ENCODE measurements around the gene PGPEP1.

PGPEP1 gene

DNA sequence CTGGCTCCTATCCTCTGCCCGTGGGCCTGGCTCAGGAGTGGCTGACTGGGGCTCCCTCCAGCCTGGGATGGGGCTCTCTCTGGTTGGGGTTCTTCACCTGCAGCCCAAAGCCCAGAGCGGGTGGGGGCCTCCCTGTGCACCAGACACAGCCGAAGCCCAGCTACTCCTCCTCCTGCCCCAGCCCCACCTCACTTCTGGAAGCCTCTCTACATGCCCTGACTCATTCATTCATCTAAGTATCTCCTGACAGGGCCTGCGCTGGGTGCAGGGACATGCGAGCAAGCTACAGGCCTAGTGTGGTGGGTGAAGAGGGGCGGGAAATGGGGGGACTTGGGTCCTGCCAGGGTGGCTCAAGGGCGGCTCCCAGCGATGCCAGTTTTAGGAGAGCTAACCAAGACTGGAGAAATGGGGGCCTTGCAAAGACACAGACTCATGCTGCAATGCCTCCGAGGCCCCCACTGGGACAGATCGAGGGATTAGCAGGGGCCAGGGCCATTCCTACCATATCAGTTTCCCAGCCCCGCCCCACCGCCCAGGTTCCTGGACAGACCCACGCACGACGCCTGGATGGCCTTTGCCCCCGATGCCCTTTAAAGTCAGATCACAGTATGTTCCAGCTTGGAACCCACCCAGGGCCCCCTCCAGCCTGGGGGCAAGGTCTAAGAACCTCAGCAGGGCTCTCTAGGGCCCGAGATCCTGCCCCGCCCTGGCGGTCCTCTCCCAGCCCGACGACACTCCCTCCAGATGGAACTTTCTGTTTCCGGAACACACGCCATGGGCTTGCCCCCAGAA is 30.1 kb upstream of the PGPEP1 start:
- peaks cover 19% of the 10 kb centered on the region for H3K36me3 Mint-ChIP-seq (ENCODE audit: low read depth)
- peaks cover 8% of the 10 kb centered on the region for H3K4me1 Mint-ChIP-seq
- no peaks in the 10 kb centered on the region for H3K9me3 Mint-ChIP-seq
- no peak overlapping the region for H3K27ac Mint-ChIP-seq
- no peaks in the 10 kb centered on the region for H3K27me3 Mint-ChIP-seq (ENCODE audit: low read depth)
- TF ChIP-seq, protein P1, sequence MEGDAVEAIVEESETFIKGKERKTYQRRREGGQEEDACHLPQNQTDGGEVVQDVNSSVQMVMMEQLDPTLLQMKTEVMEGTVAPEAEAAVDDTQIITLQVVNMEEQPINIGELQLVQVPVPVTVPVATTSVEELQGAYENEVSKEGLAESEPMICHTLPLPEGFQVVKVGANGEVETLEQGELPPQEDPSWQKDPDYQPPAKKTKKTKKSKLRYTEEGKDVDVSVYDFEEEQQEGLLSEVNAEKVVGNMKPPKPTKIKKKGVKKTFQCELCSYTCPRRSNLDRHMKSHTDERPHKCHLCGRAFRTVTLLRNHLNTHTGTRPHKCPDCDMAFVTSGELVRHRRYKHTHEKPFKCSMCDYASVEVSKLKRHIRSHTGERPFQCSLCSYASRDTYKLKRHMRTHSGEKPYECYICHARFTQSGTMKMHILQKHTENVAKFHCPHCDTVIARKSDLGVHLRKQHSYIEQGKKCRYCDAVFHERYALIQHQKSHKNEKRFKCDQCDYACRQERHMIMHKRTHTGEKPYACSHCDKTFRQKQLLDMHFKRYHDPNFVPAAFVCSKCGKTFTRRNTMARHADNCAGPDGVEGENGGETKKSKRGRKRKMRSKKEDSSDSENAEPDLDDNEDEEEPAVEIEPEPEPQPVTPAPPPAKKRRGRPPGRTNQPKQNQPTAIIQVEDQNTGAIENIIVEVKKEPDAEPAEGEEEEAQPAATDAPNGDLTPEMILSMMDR (IDR thresholded peaks at IDR 0.05; ENCODE audit: unreplicated experiment in 3 of 3) = no peak
- H3K4me3 Mint-ChIP-seq = no peak overlapping the region

DNA sequence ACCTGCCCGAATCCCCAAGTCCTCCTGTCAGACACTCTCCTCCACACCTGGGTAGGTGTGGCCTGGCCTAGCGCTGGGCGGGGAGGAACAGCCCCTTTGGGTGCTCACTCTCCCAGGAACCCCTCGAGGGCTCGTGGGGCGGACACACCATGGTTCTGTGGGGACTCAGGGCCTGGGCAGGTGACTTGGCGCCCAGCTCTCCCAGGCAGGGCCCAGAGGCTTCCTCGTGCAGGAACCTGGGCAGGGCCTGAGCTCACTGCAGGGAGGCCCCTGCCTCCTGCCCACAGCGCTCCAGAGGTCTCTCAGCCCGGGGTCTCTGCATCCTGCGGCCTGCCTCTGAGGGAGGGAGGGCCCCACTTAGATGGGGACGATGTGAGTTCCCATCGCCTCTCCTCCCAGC is 29.4 kb upstream of the PGPEP1 start:
- peaks cover 8% of the 10 kb centered on the region for H3K4me1 Mint-ChIP-seq
- H3K27me3 Mint-ChIP-seq (ENCODE audit: low read depth) = no peaks in the 10 kb centered on the region
- no peaks in the 10 kb centered on the region for H3K9me3 Mint-ChIP-seq
- peaks cover 23% of the 10 kb centered on the region for H3K36me3 Mint-ChIP-seq (ENCODE audit: low read depth)
- no peak overlapping the region for H3K27ac Mint-ChIP-seq
- no peak overlapping the region for H3K4me3 Mint-ChIP-seq
- TF ChIP-seq, protein P1 (IDR thresholded peaks at IDR 0.05; ENCODE audit: unreplicated experiment in 3 of 3) = no peak

DNA sequence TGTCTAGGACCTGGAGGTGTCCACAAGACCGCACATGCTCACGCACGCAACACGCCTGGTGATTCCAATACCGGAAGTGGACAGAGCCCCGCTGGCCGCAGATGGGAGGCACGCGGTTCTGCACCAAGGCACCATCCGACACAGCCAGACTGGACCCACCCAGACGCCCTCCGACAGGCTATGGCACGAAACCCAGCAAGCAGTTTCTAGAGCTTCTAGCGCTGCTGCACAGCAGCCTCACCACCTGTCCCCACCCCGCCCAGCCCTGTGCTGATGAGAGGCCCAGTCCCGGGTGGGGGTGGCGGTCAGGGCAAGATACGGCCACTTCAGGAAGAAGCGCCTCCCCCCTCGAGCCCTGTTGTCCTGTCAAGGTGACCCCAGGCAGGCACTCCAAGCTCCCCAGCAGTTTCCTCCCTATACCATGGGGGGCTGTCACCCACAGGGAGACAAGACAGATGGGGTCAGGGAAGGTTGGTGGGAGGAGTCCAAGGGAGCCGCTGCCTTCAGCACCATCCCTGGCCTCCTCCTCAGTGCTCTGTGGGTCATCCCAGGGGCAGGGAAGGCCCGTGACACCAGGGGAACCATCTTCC is 28.8 kb upstream of the PGPEP1 start:
- H3K27ac Mint-ChIP-seq = no peak overlapping the region
- TF ChIP-seq, protein P1 (IDR thresholded peaks at IDR 0.05; ENCODE audit: unreplicated experiment in 3 of 3) = no peak
- peaks cover 22% of the 10 kb centered on the region for H3K36me3 Mint-ChIP-seq (ENCODE audit: low read depth)
- H3K27me3 Mint-ChIP-seq (ENCODE audit: low read depth) = no peaks in the 10 kb centered on the region
- no peaks in the 10 kb centered on the region for H3K9me3 Mint-ChIP-seq
- peaks cover 7% of the 10 kb centered on the region for H3K4me1 Mint-ChIP-seq
- H3K4me3 Mint-ChIP-seq = no peak overlapping the region

DNA sequence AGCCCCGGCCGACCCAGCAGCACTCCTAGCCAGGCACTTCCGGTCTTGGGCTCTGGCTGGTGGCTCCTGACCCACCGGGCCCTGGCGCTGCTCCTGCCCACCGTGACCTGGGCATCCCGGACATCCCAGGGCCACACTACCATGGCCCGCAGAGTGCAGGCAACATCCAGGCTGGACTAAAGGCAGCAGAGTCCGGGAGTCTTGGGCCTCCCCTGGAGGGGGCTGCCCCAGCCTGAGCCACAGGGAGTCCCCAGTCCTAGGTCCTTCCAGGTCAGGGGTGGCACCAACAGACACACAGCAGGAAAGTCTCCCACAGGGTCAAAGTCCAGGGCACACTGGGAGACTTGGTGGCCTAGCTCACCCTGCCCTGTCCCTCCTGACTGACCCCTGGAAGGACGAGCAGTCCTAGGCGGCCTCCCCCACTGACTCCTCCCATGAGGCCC is 28.3 kb upstream of the PGPEP1 start:
- Mint-ChIP-seq H3K4me1 (peaks cover 2% of the 10 kb centered on the region), H3K27ac (no peak overlapping the region), H3K4me3 (no peak overlapping the region), H3K9me3 (no peaks in the 10 kb centered on the region), H3K27me3 (ENCODE audit: low read depth) (no peaks in the 10 kb centered on the region), H3K36me3 (ENCODE audit: low read depth) (peaks cover 17% of the 10 kb centered on the region)
- TF ChIP-seq, protein P1 (IDR thresholded peaks at IDR 0.05; ENCODE audit: unreplicated experiment in 3 of 3) = no peak

DNA sequence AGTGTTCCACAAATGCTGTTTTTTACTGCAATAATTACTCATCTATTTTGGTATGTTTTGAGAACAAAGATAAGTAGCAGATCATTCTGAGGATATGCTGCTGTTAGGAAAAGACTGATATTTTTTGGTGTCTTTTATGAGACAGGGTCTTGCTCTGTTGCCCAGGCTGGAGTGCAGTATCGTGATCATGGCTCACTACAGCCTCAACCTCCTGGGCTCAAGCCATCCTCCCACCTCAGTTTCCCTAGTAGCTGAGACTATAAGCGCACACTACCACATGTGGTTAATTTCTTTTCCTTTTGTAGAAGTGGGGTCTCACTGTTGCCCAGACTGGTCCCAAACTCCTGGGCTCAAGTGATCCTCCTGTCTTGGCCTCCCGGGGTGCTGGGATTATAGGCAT is 27.0 kb upstream of the PGPEP1 start:
- H3K27ac Mint-ChIP-seq = no peak overlapping the region
- H3K36me3 Mint-ChIP-seq (ENCODE audit: low read depth) = peaks cover 12% of the 10 kb centered on the region
- TF ChIP-seq, protein P1 (IDR thresholded peaks at IDR 0.05; ENCODE audit: unreplicated experiment in 3 of 3) = no peak
- no peaks in the 10 kb centered on the region for H3K27me3 Mint-ChIP-seq (ENCODE audit: low read depth)
- H3K4me1 Mint-ChIP-seq = no peaks in the 10 kb centered on the region
- no peak overlapping the region for H3K4me3 Mint-ChIP-seq
- H3K9me3 Mint-ChIP-seq = no peaks in the 10 kb centered on the region
